Neural cell (in vitro differentiated cells): Measurements from ENCODE around the gene TMEM269. TPM values are rescaled to one million over a fixed set of nuclear protein-coding genes. Genes with fewer than 3 reads are reported as not detected.

Source experiments
- H2AFZ ChIP-seq: fragments of 200-600, 300-800 bp; sonication (generic), shearing (Covaris generic); 2 replicates; pipeline ENCODE4 v1.6.0; 2014; ENCODE audit warnings: low read depth, mild to moderate bottlenecking, antibody characterized with exemption, low read length, moderate library complexity
- H3F3A ChIP-seq: fragments of 200-600 bp; shearing (Covaris generic); 2 replicates; pipeline ENCODE4 v1.6.1; 2016; ENCODE audit warnings: mild to moderate bottlenecking, moderate library complexity, mixed read lengths, antibody characterized with exemption, low read length; ENCODE audit not compliant: insufficient read depth, poor library complexity, severe bottlenecking
- H3K27ac ChIP-seq: fragments of 200-600, 300-800 bp; sonication (generic), shearing (Covaris generic); 2 replicates; pipeline ENCODE4 v1.5.1; 2014; ENCODE audit warnings: mild to moderate bottlenecking, low read length, moderate library complexity
- H3K27me3 ChIP-seq: fragments of 300-800, 200-600 bp; sonication (generic), shearing (Covaris generic); 2 replicates; pipeline ENCODE4 v1.6.0; 2014; ENCODE audit warnings: mild to moderate bottlenecking, low read depth, low read length, moderate library complexity; ENCODE audit not compliant: insufficient read depth
- H3K36me3 ChIP-seq: fragments of 300-800, 200-600 bp; sonication (generic), shearing (Covaris generic); 2 replicates; pipeline ENCODE4 v1.5.1; 2014; ENCODE audit warnings: mild to moderate bottlenecking, antibody characterized with exemption, low read length, moderate library complexity; ENCODE audit not compliant: insufficient read depth
- H3K4me2 ChIP-seq: fragments of 300-800, 200-600 bp; sonication (generic), shearing (Covaris generic); 2 replicates; pipeline ENCODE4 v1.6.0; 2014; ENCODE audit warnings: mild to moderate bottlenecking, low read length
- H3K4me3 ChIP-seq: fragments of 300-800, 200-600 bp; sonication (generic), shearing (Covaris generic); 2 replicates; pipeline ENCODE4 v1.5.1; 2014; ENCODE audit warnings: mild to moderate bottlenecking, low read length, moderate library complexity
- H3K79me2 ChIP-seq: fragments of 200-600 bp; shearing (Covaris generic); replicated peaks from 2 replicates; pipeline ENCODE4 v1.6.0; 2014; ENCODE audit warnings: mild to moderate bottlenecking, low read length, moderate library complexity; ENCODE audit not compliant: insufficient read depth
- H3K9ac ChIP-seq: fragments of 300-800, 200-600 bp; sonication (generic), shearing (Covaris generic); 2 replicates; pipeline ENCODE4 v1.6.1; 2016; ENCODE audit warnings: mild to moderate bottlenecking, low read length, mixed read lengths
- H3K9me2 ChIP-seq: fragments of 200-600 bp; shearing (Covaris generic); 2 replicates; pipeline ENCODE4 v1.6.1; 2016; ENCODE audit warnings: mild to moderate bottlenecking, low read length, mixed read lengths; ENCODE audit not compliant: insufficient read depth
- H3K9me3 ChIP-seq: fragments of 200-600, 300-800 bp; sonication (generic), shearing (Covaris generic); 2 replicates; pipeline ENCODE4 v1.6.1; 2016; ENCODE audit warnings: mild to moderate bottlenecking, mixed run types, low read length, moderate library complexity, mixed read lengths
- H4K20me1 ChIP-seq: fragments of 200-600 bp; shearing (Covaris generic); 2 replicates; pipeline ENCODE4 v1.6.1; 2016; ENCODE audit warnings: mild to moderate bottlenecking, mixed run types; ENCODE audit not compliant: insufficient read depth
- EP300 ChIP-seq: fragments of 450-650 bp; conservative IDR thresholded peaks from 2 replicates; pipeline ENCODE4 v1.6.1; 2014; ENCODE audit warnings: antibody characterized with exemption, mild to moderate bottlenecking, moderate library complexity; ENCODE audit not compliant: poor library complexity, severe bottlenecking
- EZH2 ChIP-seq: fragments of 200-600, 300-800 bp; shearing (Covaris generic), sonication (generic); IDR thresholded peaks from 2 replicates; pipeline ENCODE4 v1.6.1; 2014; ENCODE audit warnings: antibody characterized with exemption, low read length, borderline replicate concordance, mild to moderate bottlenecking; ENCODE audit not compliant: insufficient read depth, poor library complexity, severe bottlenecking
- MXI1 ChIP-seq: fragments of 450-650 bp; conservative IDR thresholded peaks from 2 replicates; pipeline ENCODE4 v1.6.1; 2014; ENCODE audit warnings: antibody characterized with exemption, mild to moderate bottlenecking; ENCODE audit not compliant: poor library complexity, severe bottlenecking
- POLR2AphosphoS5 ChIP-seq: IDR thresholded peaks from 2 replicates; pipeline ENCODE4 v1.6.1; 2012
- RAD21 ChIP-seq: fragments of 450-650 bp; conservative IDR thresholded peaks from 2 replicates; pipeline ENCODE4 v1.6.1; 2014; ENCODE audit warnings: antibody characterized with exemption, mild to moderate bottlenecking, moderate library complexity
- SMC3 ChIP-seq: fragments of 450-650 bp; conservative IDR thresholded peaks from 2 replicates; pipeline ENCODE4 v1.6.1; 2014; ENCODE audit warnings: antibody characterized with exemption, mild to moderate bottlenecking, moderate library complexity; ENCODE audit not compliant: poor library complexity
- TAF1 ChIP-seq: IDR thresholded peaks from 2 replicates; pipeline ENCODE4 v1.6.1; 2012; ENCODE audit warnings: low read depth
- polyA plus RNA-seq: library from polyadenylated mRNA; depleted of rRNA; stranded (reverse); fragments of >200 nt; gene quantifications from 2 replicates; pipeline ENCODE4 v1.2.3, GENCODE V29; 2014
- TF ChIP-seq, protein P1 (sequence below): IDR thresholded peaks from 2 replicates; pipeline ENCODE4 v1.6.1; 2012; ENCODE audit warnings: borderline replicate concordance
- TF ChIP-seq, protein P2 (sequence below): fragments of 450-650 bp; IDR thresholded peaks from 2 replicates; pipeline ENCODE4 v1.5.1; 2014; ENCODE audit warnings: antibody characterized with exemption, mild to moderate bottlenecking, moderate library complexity; ENCODE audit not compliant: poor library complexity, severe bottlenecking

TMEM269 gene
- polyA plus RNA-seq, 1 donor from 2014 or later = 1.1 TPM

DNA sequence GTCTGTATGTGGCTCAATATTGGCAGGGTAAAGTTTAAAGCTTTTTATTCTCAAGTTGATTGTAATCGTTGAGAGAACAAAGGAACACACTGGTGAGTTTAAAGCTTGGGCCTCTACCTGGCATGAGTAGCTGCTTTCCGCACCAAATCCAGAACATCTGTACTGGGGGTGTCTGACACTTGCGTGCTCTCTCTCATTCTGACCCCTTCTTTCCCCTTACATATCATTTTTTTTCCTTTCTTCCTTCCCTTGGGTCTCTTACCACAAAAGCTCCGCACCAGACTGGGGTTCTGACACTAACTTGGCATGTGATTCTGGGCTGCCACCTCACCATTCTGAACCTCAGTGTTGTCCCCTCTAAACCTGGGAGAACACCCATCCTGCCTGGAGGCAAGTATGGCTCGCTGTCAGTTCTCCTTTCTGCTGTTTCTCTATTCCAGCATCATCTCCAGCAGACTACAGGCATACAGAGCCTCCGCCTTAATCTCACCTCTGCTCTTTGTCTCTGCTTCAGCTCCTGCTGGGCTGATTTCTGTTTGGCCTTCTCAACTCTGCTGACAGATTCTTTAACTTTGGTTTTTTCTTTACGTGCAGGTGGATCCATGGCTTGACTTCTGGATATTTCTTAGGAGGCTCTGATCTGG is 31.3 kb downstream of the TMEM269 start:
- peak overlapping the region; percentile 95 for H3K27ac ChIP-seq
- no peaks in the 10 kb centered on the region for H4K20me1 ChIP-seq
- no peaks in the 10 kb centered on the region for H3K9me3 ChIP-seq
- H3K9ac ChIP-seq = peak overlapping the region; percentile 80
- H3K36me3 ChIP-seq = no peaks in the 10 kb centered on the region
- H3F3A ChIP-seq = no peaks in the 10 kb centered on the region
- no peaks in the 10 kb centered on the region for H3K27me3 ChIP-seq
- peaks cover 39% of the 10 kb centered on the region for H3K79me2 ChIP-seq
- peak overlapping the region; percentile 68 for H3K4me3 ChIP-seq
- TF ChIP-seq MXI1 = no peak
- TF ChIP-seq, protein P1, sequence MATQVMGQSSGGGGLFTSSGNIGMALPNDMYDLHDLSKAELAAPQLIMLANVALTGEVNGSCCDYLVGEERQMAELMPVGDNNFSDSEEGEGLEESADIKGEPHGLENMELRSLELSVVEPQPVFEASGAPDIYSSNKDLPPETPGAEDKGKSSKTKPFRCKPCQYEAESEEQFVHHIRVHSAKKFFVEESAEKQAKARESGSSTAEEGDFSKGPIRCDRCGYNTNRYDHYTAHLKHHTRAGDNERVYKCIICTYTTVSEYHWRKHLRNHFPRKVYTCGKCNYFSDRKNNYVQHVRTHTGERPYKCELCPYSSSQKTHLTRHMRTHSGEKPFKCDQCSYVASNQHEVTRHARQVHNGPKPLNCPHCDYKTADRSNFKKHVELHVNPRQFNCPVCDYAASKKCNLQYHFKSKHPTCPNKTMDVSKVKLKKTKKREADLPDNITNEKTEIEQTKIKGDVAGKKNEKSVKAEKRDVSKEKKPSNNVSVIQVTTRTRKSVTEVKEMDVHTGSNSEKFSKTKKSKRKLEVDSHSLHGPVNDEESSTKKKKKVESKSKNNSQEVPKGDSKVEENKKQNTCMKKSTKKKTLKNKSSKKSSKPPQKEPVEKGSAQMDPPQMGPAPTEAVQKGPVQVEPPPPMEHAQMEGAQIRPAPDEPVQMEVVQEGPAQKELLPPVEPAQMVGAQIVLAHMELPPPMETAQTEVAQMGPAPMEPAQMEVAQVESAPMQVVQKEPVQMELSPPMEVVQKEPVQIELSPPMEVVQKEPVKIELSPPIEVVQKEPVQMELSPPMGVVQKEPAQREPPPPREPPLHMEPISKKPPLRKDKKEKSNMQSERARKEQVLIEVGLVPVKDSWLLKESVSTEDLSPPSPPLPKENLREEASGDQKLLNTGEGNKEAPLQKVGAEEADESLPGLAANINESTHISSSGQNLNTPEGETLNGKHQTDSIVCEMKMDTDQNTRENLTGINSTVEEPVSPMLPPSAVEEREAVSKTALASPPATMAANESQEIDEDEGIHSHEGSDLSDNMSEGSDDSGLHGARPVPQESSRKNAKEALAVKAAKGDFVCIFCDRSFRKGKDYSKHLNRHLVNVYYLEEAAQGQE = peak; percentile 69
- TF ChIP-seq POLR2AphosphoS5 = no peak
- TF ChIP-seq TAF1 = peak; percentile 80
- peak overlapping the region; percentile 99 for H3K4me2 ChIP-seq
- H2AFZ ChIP-seq = peak overlapping the region; percentile 47
- H3K9me2 ChIP-seq = no peaks in the 10 kb centered on the region

- no peaks in the 10 kb centered on the region for H3K27me3 ChIP-seq
- no peaks in the 10 kb centered on the region for H4K20me1 ChIP-seq
- TF ChIP-seq, protein P1 = peak; percentile 87
- TF ChIP-seq, protein P2, sequence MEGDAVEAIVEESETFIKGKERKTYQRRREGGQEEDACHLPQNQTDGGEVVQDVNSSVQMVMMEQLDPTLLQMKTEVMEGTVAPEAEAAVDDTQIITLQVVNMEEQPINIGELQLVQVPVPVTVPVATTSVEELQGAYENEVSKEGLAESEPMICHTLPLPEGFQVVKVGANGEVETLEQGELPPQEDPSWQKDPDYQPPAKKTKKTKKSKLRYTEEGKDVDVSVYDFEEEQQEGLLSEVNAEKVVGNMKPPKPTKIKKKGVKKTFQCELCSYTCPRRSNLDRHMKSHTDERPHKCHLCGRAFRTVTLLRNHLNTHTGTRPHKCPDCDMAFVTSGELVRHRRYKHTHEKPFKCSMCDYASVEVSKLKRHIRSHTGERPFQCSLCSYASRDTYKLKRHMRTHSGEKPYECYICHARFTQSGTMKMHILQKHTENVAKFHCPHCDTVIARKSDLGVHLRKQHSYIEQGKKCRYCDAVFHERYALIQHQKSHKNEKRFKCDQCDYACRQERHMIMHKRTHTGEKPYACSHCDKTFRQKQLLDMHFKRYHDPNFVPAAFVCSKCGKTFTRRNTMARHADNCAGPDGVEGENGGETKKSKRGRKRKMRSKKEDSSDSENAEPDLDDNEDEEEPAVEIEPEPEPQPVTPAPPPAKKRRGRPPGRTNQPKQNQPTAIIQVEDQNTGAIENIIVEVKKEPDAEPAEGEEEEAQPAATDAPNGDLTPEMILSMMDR = no peak
- peak; percentile 47 for TF ChIP-seq EP300
- TF ChIP-seq POLR2AphosphoS5 = peak; percentile 90
- peak; percentile 58 for TF ChIP-seq TAF1
- TF ChIP-seq MXI1 = peak; percentile 53
- no peak for TF ChIP-seq EZH2
- no peak for TF ChIP-seq RAD21
- peak; percentile 35 for TF ChIP-seq SMC3
- H3K27ac ChIP-seq = peak within 1 kb of the TSS; percentile 95
- H3K9ac ChIP-seq = peak within 1 kb of the TSS; percentile 80
- peak within 1 kb of the TSS; percentile 54 for H2AFZ ChIP-seq
- H3K79me2 ChIP-seq = peaks cover 33% of the 10 kb centered on the region
- no peaks in the 10 kb centered on the region for H3F3A ChIP-seq
- peak within 1 kb of the TSS; percentile 68 for H3K4me3 ChIP-seq
- no peaks in the 10 kb centered on the region for H3K9me2 ChIP-seq
- H3K36me3 ChIP-seq = no peaks in the 10 kb centered on the region
- peak within 1 kb of the TSS; percentile 99 for H3K4me2 ChIP-seq
- no peaks in the 10 kb centered on the region for H3K9me3 ChIP-seq
These were observed 32.0 kb downstream of the TMEM269 start, which contains the start of the genes ERMAP and SVBP for GRCh38 chr1:42816585-42817439. Gene ERMAP, plus strand, starts transcription at chr1:42817122. Its CDS starts 13,327 bp downstream, at chr1:42830449. Gene SVBP, minus strand, starts transcription at chr1:42817397. Its CDS starts 853 bp downstream, at chr1:42816544.
